Prostate gland (tissue), 2 donors: ENCODE measurements around the gene CACNA1H. TPM values are rescaled to one million over a fixed set of nuclear protein-coding genes. Genes with fewer than 3 reads are reported as not detected.

Experiments
- DNase-seq: peaks from one replicate; pipeline ENCODE4 v3.0.0-alpha.2; 2019; ENCODE audit warnings: low spot score
- H3K27ac ChIP-seq, 2 donors: fragments of 200-600 bp; sonication (generic); 2 replicates each; pipeline ENCODE4 v1.5.1; 2017 to 2019
- H3K27me3 ChIP-seq: fragments of 200-600 bp; sonication (generic); replicated peaks from 2 replicates; pipeline ENCODE4 v1.5.1; 2019; ENCODE audit not compliant: insufficient read depth
- H3K36me3 ChIP-seq, 2 donors: fragments of 200-600 bp; sonication (generic); 1 replicate in 1 of 2; 2 replicates in 1 of 2; pipeline versions ENCODE4 v1.5.1 to v1.8.1; 2017 to 2019
- H3K4me1 ChIP-seq: fragments of 200-600 bp; sonication (generic); replicated peaks from 2 replicates; pipeline ENCODE4 v1.5.1; 2019
- H3K4me3 ChIP-seq, 2 donors: fragments of 200-600 bp; sonication (generic); 2 replicates each; pipeline ENCODE4 v1.5.1; 2017 to 2019
- H3K9me3 ChIP-seq: fragments of 200-600 bp; sonication (generic); 2 replicates; pipeline ENCODE4 v1.5.1; 2017
- CTCF ChIP-seq, 4 experiments: fragments of 200-600 bp in 2 of 4; fragments of 450-650 bp in 2 of 4; sonication (generic) in 2 of 4; IDR thresholded peaks; 1 replicate in 3 of 4; 2 replicates in 1 of 4; pipeline ENCODE4 v1.5.1; 2016 to 2019; ENCODE audit warnings: antibody characterized with exemption in 4 of 4, mild to moderate bottlenecking in 2 of 4, moderate library complexity in 2 of 4
- POLR2A ChIP-seq: fragments of 450-650 bp; IDR thresholded peaks from one replicate; pipeline ENCODE4 v1.6.1; 2016; ENCODE audit warnings: antibody characterized with exemption, mild to moderate bottlenecking
- POLR2AphosphoS5 ChIP-seq: sonication (generic); formaldehyde crosslinking; IDR thresholded peaks from one replicate; pipeline ENCODE4 v1.6.1; 2017; ENCODE audit warnings: antibody characterized with exemption
- WGBS: methylation state at CpG from one replicate; pipeline ENCODE4 v1.1.5; 2018; 5-methylcytosine and 5-hydroxymethylcytosine counted together
- intact Hi-C: fragments of 100-400 bp; cut with DNase I; formaldehyde crosslinking; loops from one replicate; pipeline ENCODE4 v1.14.2; 2022
- total RNA-seq, 2 donors: library from RNA; depleted of rRNA; stranded (reverse); fragments of >200 nt; gene quantifications; one replicate each; pipeline ENCODE4 v1.1.0, GENCODE V29; 2016

Gene CACNA1H
- total RNA-seq, 2 donors from 2014 or later = 32.5 to 111 TPM

GRCh38 chr16:1212616-1213194, 59.8 kb downstream of the CACNA1H start:
- DNase-seq = no peak
- Histone ChIP-seq H3K4me3 (no peak overlapping the region), H3K27me3 (no peaks in the 10 kb centered on the region), H3K27ac (no peak overlapping the region), H3K36me3 (no peaks in the 10 kb centered on the region), H3K9me3 (no peaks in the 10 kb centered on the region), H3K4me1 (no peaks in the 10 kb centered on the region)
- 88% methylated on average over 15 of the region's 40 CpGs for WGBS
- no peak for TF ChIP-seq CTCF (IDR thresholded peaks at IDR 0.05)
- TF ChIP-seq POLR2A = no peak
- no peak for TF ChIP-seq POLR2AphosphoS5
- intact Hi-C loops = loop anchor here (10.0 kb wide), 1 partner anchor 552 kb away; no protein-coding TSS in a partner anchor

GRCh38 chr16:1213231-1213630, 60.3 kb downstream of the CACNA1H start:
- 85% methylated on average over 7 of the region's 8 CpGs for WGBS
- no peaks in the 10 kb centered on the region for H3K36me3 ChIP-seq
- no peak for DNase-seq
- H3K4me1 ChIP-seq = no peaks in the 10 kb centered on the region
- no peaks in the 10 kb centered on the region for H3K27me3 ChIP-seq
- H3K27ac ChIP-seq = no peak overlapping the region
- no peak overlapping the region for H3K4me3 ChIP-seq
- H3K9me3 ChIP-seq = no peaks in the 10 kb centered on the region
- intact Hi-C loops = loop anchor here (10.0 kb wide), 1 partner anchor 552 kb away; no protein-coding TSS in a partner anchor
- TF ChIP-seq POLR2A (no peak), CTCF (IDR thresholded peaks at IDR 0.05) (no peak), POLR2AphosphoS5 (no peak)

GRCh38 chr16:1213796-1214372, 61.0 kb downstream of the CACNA1H start:
- Histone ChIP-seq H3K36me3 (no peaks in the 10 kb centered on the region), H3K27me3 (no peaks in the 10 kb centered on the region), H3K4me3 (no peak overlapping the region), H3K9me3 (no peaks in the 10 kb centered on the region), H3K4me1 (no peaks in the 10 kb centered on the region), H3K27ac (no peak overlapping the region)
- TF ChIP-seq POLR2AphosphoS5 (no peak), POLR2A (no peak), CTCF (IDR thresholded peaks at IDR 0.05) (no peak)
- DNase-seq = no peak
- 82% methylated on average over 25 of the region's 25 CpGs for WGBS
- intact Hi-C loops = loop anchor here (10.0 kb wide), 1 partner anchor 551 kb away; no protein-coding TSS in a partner anchor

- Histone ChIP-seq H3K4me3 (no peak overlapping the region), H3K27ac (no peak overlapping the region), H3K27me3 (no peaks in the 10 kb centered on the region), H3K36me3 (no peaks in the 10 kb centered on the region), H3K9me3 (no peaks in the 10 kb centered on the region), H3K4me1 (no peaks in the 10 kb centered on the region)
- DNase-seq = no peak
- TF ChIP-seq CTCF (IDR thresholded peaks at IDR 0.05) (no peak), POLR2A (no peak), POLR2AphosphoS5 (no peak)
- intact Hi-C loops = loop anchor here (10.0 kb wide), 1 partner anchor 550 kb away; no protein-coding TSS in a partner anchor
- 88% methylated on average over 16 of the region's 16 CpGs for WGBS
These were observed 61.8 kb downstream of the CACNA1H start for GRCh38 chr16:1214719-1215118.
